ENCODE results near the gene EVPLL.
"Not testable (repeated sequence)": the region's sequence is repeated elsewhere in the genome, so short reads cannot be mapped to it uniquely, and the experiment has no call there.

EVPLL gene

GRCh38 chr17:18425593-18425992, 48.0 kb downstream of the EVPLL start:
- not testable (repeated sequence) for DNase-seq (ENCODE audit: low spot score)

DNA sequence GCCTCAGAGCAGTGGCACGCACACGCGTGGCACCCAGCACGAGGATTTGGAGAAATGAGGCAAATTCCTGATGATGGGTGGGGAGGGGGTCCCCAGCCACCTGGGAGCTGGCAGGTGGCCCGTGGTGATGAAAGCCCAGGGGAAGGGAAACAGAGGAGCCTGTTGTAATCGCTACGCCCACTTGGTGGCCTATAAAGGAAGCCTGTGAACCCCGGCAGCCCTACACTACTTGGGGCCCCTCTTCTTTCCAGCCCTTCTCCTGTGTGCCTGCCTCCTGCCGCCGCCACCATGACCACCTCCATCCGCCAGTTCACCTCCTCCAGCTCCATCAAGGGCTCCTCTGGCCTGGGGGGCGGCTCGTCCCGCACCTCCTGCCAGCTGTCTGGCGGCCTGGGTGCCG, 49.1 kb downstream of the EVPLL start:
- DNase-seq (ENCODE audit: low spot score) = not testable (repeated sequence)

DNA sequence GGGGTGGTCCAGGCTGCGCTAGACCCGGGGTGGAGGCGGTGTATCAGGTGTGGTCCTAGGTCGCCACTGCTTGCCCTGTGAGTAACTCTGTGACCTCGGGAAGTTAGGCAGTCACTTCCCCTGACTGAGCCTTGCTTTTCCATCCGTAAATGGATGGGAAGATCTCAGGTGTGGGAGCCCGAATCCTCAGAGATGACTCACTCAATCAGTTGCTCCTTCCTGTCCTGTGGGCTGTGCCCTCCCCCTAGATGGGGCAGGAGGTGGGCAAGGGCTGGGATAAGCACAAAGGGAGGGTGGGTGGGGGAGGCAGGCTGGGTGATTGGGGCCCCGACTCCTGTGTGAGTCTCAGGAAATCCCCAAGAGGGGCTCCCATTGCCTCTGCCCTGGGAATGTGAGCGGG, 54.6 kb downstream of the EVPLL start:
- not testable (repeated sequence) for DNase-seq (ENCODE audit: low spot score)

Measured in LoVo (cell line).